GM12892 (cell line): Measurements from ENCODE around the gene CD109.

ENCODE experiments used
- POLR2A ChIP-seq: IDR thresholded peaks from 2 replicates; pipeline ENCODE4 v1.6.1; 2011; ENCODE audit warnings: low read depth, low read length, control low read depth
- POLR2AphosphoS5 ChIP-seq: IDR thresholded peaks from 2 replicates; pipeline ENCODE4 v1.6.1; 2011; ENCODE audit warnings: low read depth, low read length, control low read depth
- TAF1 ChIP-seq: IDR thresholded peaks from 2 replicates; pipeline ENCODE4 v1.6.1; 2011; ENCODE audit warnings: low read depth, mild to moderate bottlenecking, control low read depth, low read length, borderline replicate concordance

DNA sequence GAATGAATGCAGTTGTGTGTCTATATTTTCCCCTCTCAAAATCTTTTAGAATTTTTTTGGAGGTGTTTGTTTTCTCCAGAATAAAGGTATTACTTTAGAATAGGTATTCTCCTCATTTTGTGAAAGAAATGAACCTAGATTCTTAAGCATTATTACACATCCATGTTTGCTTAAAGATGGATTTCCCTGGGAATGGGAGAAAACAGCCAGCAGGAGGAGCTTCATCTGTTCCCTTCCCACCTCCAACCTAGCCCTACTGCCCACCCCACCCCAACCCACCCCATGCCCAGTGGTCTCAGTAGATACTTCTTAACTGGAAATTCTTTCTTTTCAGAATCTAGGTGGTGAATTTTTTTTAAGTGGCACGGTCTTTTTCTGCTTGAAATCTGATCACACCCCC is 127.8 kb downstream of the CD109 start:
- TF ChIP-seq POLR2AphosphoS5 = no peak
- TF ChIP-seq POLR2A = no peak
- no peak for TF ChIP-seq TAF1
